ENCODE measurements around the gene DSE.

The DSE gene

DNA sequence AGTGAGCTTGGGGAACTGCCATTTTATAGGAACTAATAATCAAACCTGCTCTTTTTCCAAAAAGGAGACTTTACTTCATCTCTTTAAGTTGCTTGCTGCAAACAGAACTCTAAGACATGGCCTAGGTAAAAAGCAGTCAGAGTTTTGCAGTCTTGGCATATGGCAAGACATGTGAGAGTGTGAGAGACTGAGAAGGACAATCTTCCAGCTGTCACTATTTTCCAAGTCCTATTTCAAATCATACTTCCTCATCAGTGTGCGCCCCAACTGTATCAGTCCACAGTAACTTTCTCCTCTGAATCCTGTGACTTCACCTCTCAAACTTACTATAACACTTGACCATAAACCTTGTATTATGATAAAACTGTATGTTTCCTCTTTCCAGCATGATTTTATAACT lies 100.8 kb downstream of the DSE start:
- ChIA-PET POLR2A (no interaction called here), CTCF (no interaction called here)
- DNase-seq (ENCODE audit: extremely low spot score), result no peak
- TF ChIP-seq FOXA1 (IDR thresholded peaks at IDR 0.05) (no peak), ARNT (IDR thresholded peaks at IDR 0.05) (no peak), CTBP1 (IDR thresholded peaks at IDR 0.05; ENCODE audit: borderline replicate concordance) (no peak), NFRKB (IDR thresholded peaks at IDR 0.05) (no peak), ZNF384 (IDR thresholded peaks at IDR 0.05) (no peak), BHLHE40 (IDR thresholded peaks at IDR 0.05; ENCODE audit: borderline replicate concordance) (no peak), SP1 (IDR thresholded peaks at IDR 0.05) (no peak), LEF1 (IDR thresholded peaks at IDR 0.05; ENCODE audit: borderline replicate concordance) (no peak), SUZ12 (IDR thresholded peaks at IDR 0.05) (no peak), FOXM1 (IDR thresholded peaks at IDR 0.05; ENCODE audit: borderline replicate concordance) (no peak), HDGF (IDR thresholded peaks at IDR 0.05; ENCODE audit: borderline replicate concordance) (no peak), L3MBTL2 (conservative IDR thresholded peaks at IDR 0.05) (no peak), TARDBP (IDR thresholded peaks at IDR 0.05) (no peak), ELF4 (IDR thresholded peaks at IDR 0.05) (no peak), FOXK2 (IDR thresholded peaks at IDR 0.05) (no peak)
- TF ChIP-seq, protein P1, sequence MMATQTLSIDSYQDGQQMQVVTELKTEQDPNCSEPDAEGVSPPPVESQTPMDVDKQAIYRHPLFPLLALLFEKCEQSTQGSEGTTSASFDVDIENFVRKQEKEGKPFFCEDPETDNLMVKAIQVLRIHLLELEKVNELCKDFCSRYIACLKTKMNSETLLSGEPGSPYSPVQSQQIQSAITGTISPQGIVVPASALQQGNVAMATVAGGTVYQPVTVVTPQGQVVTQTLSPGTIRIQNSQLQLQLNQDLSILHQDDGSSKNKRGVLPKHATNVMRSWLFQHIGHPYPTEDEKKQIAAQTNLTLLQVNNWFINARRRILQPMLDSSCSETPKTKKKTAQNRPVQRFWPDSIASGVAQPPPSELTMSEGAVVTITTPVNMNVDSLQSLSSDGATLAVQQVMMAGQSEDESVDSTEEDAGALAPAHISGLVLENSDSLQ (IDR thresholded peaks at IDR 0.05), result no peak

DNA sequence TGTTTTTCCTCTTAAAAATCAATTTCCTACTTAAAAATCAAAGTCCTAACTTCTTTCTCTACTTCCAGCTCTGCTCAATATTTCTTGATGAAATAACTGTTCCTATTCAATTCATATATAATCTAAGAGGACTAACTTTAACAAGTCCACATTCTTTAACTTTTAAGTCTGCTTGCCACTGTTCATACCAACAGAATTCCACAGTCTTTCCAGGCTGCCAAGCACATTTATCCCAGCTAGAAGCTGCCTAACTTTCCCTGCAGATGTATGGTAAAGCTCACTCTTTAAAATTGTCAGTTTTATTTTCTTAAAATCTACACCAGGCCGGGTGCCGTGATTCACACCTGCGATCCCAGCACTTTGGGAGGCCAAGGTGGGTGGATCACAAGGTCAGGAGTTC lies 102.0 kb downstream of the DSE start:
- DNase-seq (ENCODE audit: extremely low spot score), result no peak
- TF ChIP-seq LEF1 (IDR thresholded peaks at IDR 0.05; ENCODE audit: borderline replicate concordance), result no peak
- no peak for TF ChIP-seq L3MBTL2 (conservative IDR thresholded peaks at IDR 0.05)
- TF ChIP-seq NFRKB (IDR thresholded peaks at IDR 0.05), result no peak
- no peak for TF ChIP-seq TARDBP (IDR thresholded peaks at IDR 0.05)
- no peak for TF ChIP-seq CTBP1 (IDR thresholded peaks at IDR 0.05; ENCODE audit: borderline replicate concordance)
- ChIA-PET CTCF (interaction anchor here (0.7 kb wide), 1 partner anchor 317 kb away, joined by 4 read pairs; no protein-coding TSS in a partner anchor), POLR2A (no interaction called here)

- no peak for DNase-seq (ENCODE audit: extremely low spot score)
- ChIA-PET CTCF (interaction anchor here (0.6 kb wide), 1 partner anchor 182 kb away, joined by 3 read pairs; no protein-coding TSS in a partner anchor), POLR2A (no interaction called here)
- TF ChIP-seq TARDBP (IDR thresholded peaks at IDR 0.05), result no peak
- no peak for TF ChIP-seq ARNT (IDR thresholded peaks at IDR 0.05)
- TF ChIP-seq HDGF (IDR thresholded peaks at IDR 0.05; ENCODE audit: borderline replicate concordance), result no peak
Measured at GRCh38 chr6:116475141-116475540, 104.4 kb downstream of the DSE start.

GRCh38 chr6:116476002-116476678 lies 105.4 kb downstream of the DSE start:
- DNase-seq (ENCODE audit: extremely low spot score), result no peak
- ChIA-PET CTCF (no interaction called here), POLR2A (no interaction called here)
- TF ChIP-seq CTBP1 (IDR thresholded peaks at IDR 0.05; ENCODE audit: borderline replicate concordance), result no peak

DNA sequence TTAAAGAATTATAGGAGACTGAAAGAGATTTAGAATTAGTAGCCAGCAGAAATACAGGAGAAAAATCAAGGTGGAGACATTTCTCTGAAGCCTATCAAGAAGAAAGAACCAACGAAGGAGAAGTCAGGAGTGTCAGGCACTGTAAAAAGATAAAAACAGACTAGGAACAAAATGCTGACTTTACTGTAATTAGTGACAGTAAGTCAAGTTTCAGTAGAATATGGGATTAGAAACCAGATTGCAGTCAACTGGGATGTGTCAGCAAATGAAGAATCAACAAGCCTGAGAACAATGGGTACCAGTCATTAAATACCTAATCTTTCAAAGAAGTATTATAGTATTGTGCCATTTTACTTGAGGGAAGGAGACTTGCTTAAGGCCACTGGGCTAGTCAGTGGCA lies 112.0 kb downstream of the DSE start:
- TF ChIP-seq TARDBP (IDR thresholded peaks at IDR 0.05) (no peak), FOXK2 (IDR thresholded peaks at IDR 0.05) (no peak), SUZ12 (IDR thresholded peaks at IDR 0.05) (no peak), L3MBTL2 (conservative IDR thresholded peaks at IDR 0.05) (no peak), SP1 (IDR thresholded peaks at IDR 0.05) (no peak), NFRKB (IDR thresholded peaks at IDR 0.05) (no peak)
- DNase-seq (ENCODE audit: extremely low spot score), result no peak
- ChIA-PET CTCF (no interaction called here), POLR2A (no interaction called here)

DNA sequence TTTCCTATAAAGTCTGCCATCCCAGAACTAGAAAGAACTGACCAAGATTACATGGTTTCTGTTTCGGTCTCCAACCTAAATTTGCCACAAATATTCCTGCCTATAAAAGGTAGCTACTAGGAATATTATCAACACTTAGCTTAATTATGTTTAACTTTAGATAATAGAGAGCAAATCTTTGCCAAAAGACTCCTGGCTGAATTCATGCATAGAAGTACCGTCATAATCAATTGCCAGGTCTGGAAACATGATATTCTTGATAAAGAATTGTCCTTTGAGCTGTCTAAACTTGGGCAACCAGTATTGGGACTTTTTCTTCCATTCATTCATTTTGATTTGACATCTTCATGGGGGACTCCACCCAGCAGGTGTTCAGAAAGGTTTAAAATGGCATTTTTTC lies 112.9 kb downstream of the DSE start:
- no peak for DNase-seq (ENCODE audit: extremely low spot score)
- TF ChIP-seq TARDBP (IDR thresholded peaks at IDR 0.05) (no peak), FOXK2 (IDR thresholded peaks at IDR 0.05) (no peak), LEF1 (IDR thresholded peaks at IDR 0.05; ENCODE audit: borderline replicate concordance) (no peak), NFRKB (IDR thresholded peaks at IDR 0.05) (no peak), ELF4 (IDR thresholded peaks at IDR 0.05) (no peak)
- TF ChIP-seq, protein P1 (IDR thresholded peaks at IDR 0.05), result no peak
- CTCF ChIA-PET, result interaction anchor here (0.6 kb wide), 1 partner anchor 10 kb away, joined by 4 read pairs; no protein-coding TSS in a partner anchor
- POLR2A ChIA-PET, result no interaction called here

- CTCF ChIA-PET, result no interaction called here
- POLR2A ChIA-PET, result no interaction called here
- no peak for TF ChIP-seq HDGF (IDR thresholded peaks at IDR 0.05; ENCODE audit: borderline replicate concordance)
- TF ChIP-seq FOXK2 (IDR thresholded peaks at IDR 0.05), result no peak
- no peak for TF ChIP-seq ZNF384 (IDR thresholded peaks at IDR 0.05)
- TF ChIP-seq NFRKB (IDR thresholded peaks at IDR 0.05), result no peak
- TF ChIP-seq ELF4 (IDR thresholded peaks at IDR 0.05), result no peak
- TF ChIP-seq, protein P1 (IDR thresholded peaks at IDR 0.05), result no peak
- TF ChIP-seq SUZ12 (IDR thresholded peaks at IDR 0.05), result no peak
- no peak for TF ChIP-seq ARNT (IDR thresholded peaks at IDR 0.05)
- no peak for TF ChIP-seq FOXA1 (IDR thresholded peaks at IDR 0.05)
- no peak for TF ChIP-seq FOXM1 (IDR thresholded peaks at IDR 0.05; ENCODE audit: borderline replicate concordance)
- TF ChIP-seq TARDBP (IDR thresholded peaks at IDR 0.05), result no peak
- no peak for TF ChIP-seq BHLHE40 (IDR thresholded peaks at IDR 0.05; ENCODE audit: borderline replicate concordance)
- TF ChIP-seq L3MBTL2 (conservative IDR thresholded peaks at IDR 0.05), result no peak
- TF ChIP-seq LEF1 (IDR thresholded peaks at IDR 0.05; ENCODE audit: borderline replicate concordance), result no peak
- no peak for DNase-seq (ENCODE audit: extremely low spot score)
Measured at GRCh38 chr6:116485559-116486184, 114.9 kb downstream of the DSE start.
